Measurements from ENCODE around the gene UBA6. TPM values are rescaled to one million over a fixed set of nuclear protein-coding genes. Genes with fewer than 3 reads are reported as not detected.

UBA6 gene
- total and polyA plus RNA-seq, 9 of the 15 experiments (the other 6 are each of a cell fraction or from before 2014, with no cell fraction given) = 22.9 to 139 (median 94.6) TPM

GRCh38 chr4:67721315-67721769, 20.4 kb upstream of the UBA6 start (continued):
- TF ChIP-seq CUX1 (CRISPR knock-in tag; IDR thresholded peaks at IDR 0.05) (no peak), ZNF124 (CRISPR knock-in tag; IDR thresholded peaks at IDR 0.05) (no peak), AFF4 (CRISPR knock-in tag; IDR thresholded peaks at IDR 0.05) (peak; percentile 75; the same call in 1 of the 2 replicates), STAT6 (CRISPR knock-in tag; IDR thresholded peaks at IDR 0.05) (no peak), NFIX (CRISPR knock-in tag; IDR thresholded peaks at IDR 0.05; ENCODE audit: low read depth) (no peak), GABPA (tag; conservative IDR thresholded peaks at IDR 0.05; ENCODE audit: low read depth) (no peak), LEF1 (IDR thresholded peaks at IDR 0.05) (peak; percentile 62; the same call in 1 of the 2 replicates), TCF7 (IDR thresholded peaks at IDR 0.05; ENCODE audit: borderline replicate concordance) (no peak), EWSR1 (IDR thresholded peaks at IDR 0.05; ENCODE audit: borderline replicate concordance, low read depth, partially characterized antibody) (no peak), POLR2A (conservative IDR thresholded peaks at IDR 0.05) (no peak), SIN3B (IDR thresholded peaks at IDR 0.05; ENCODE audit: low read depth) (no peak), SREBF1 (IDR thresholded peaks at IDR 0.05; ENCODE audit: borderline replicate concordance, low read depth, low read length) (no peak), POLR2B (IDR thresholded peaks at IDR 0.05; ENCODE audit: low read depth, partially characterized antibody) (no peak)
- TF ChIP-seq, protein P1, sequence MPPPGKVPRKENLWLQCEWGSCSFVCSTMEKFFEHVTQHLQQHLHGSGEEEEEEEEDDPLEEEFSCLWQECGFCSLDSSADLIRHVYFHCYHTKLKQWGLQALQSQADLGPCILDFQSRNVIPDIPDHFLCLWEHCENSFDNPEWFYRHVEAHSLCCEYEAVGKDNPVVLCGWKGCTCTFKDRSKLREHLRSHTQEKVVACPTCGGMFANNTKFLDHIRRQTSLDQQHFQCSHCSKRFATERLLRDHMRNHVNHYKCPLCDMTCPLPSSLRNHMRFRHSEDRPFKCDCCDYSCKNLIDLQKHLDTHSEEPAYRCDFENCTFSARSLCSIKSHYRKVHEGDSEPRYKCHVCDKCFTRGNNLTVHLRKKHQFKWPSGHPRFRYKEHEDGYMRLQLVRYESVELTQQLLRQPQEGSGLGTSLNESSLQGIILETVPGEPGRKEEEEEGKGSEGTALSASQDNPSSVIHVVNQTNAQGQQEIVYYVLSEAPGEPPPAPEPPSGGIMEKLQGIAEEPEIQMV (tag; conservative IDR thresholded peaks at IDR 0.05; ENCODE audit: low read depth) = 0 out of 2 replicates have a peak, but pooled peaks have one; percentile 19

Measured in K562 (cell line).